H1 (cell line): ENCODE results near the gene KLRB1. TPM values are rescaled to one million over a fixed set of nuclear protein-coding genes. Genes with fewer than 3 reads are reported as not detected.

Experiments
- CTCF ChIA-PET: fragments of 300-600 bp; sonication (Branson Sonifier 250); formaldehyde crosslinking; loops from one replicate; lab custom pipeline; 2021; ENCODE audit not compliant: partially characterized antibody; lab: Charles Lee
- POLR2A ChIA-PET: fragments of 300-600 bp; sonication (Branson Sonifier 250); formaldehyde crosslinking; loops from one replicate; lab custom pipeline; 2021; ENCODE audit warnings: inconsistent platforms; ENCODE audit not compliant: partially characterized antibody; lab: Charles Lee
- DNase-seq, 2 experiments: peaks; one replicate each; pipeline versions ENCODE4 v3.0.0 to v3.0.0-alpha.2; 2010 to 2022; ENCODE audit warnings: low spot score in 2 of 2, low read depth in 1 of 2, mixed read lengths in 1 of 2
- FAIRE-seq: peaks from 2 replicates; lab custom pipeline; 2011; peaks lifted over from hg19 to GRCh38; lab: Jason Lieb, UNC
- H2AFZ ChIP-seq: 2 replicates; pipeline ENCODE4 v1.8.1; 2012; ENCODE audit warnings: low read length, inconsistent platforms
- H2AK5ac ChIP-seq: 2 replicates; pipeline ENCODE4 v1.6.1; 2013; ENCODE audit warnings: low read depth, low read length
- H2BK120ac ChIP-seq: replicated peaks from 2 replicates; pipeline ENCODE3; 2013; ENCODE audit warnings: low read depth, low read length, inconsistent platforms
- H2BK12ac ChIP-seq: 2 replicates; pipeline ENCODE4 v1.6.1; 2013; ENCODE audit warnings: low read depth, low read length
- H2BK15ac ChIP-seq: 2 replicates; pipeline ENCODE4 v1.6.1; 2013; ENCODE audit warnings: low read length
- H2BK20ac ChIP-seq: 2 replicates; pipeline ENCODE4 v1.6.1; 2013; ENCODE audit warnings: low read length
- H2BK5ac ChIP-seq: 2 replicates; pipeline ENCODE4 v1.6.1; 2013; ENCODE audit warnings: low read depth, low read length
- H3K14ac ChIP-seq: 2 replicates; pipeline ENCODE4 v1.6.1; 2013; ENCODE audit warnings: inconsistent platforms; ENCODE audit not compliant: insufficient read length
- H3K18ac ChIP-seq: 2 replicates; pipeline ENCODE4 v1.6.1; 2013; ENCODE audit warnings: low read length; ENCODE audit errors: extremely low read depth
- H3K23ac ChIP-seq: 2 replicates; pipeline ENCODE4 v1.6.1; 2013; ENCODE audit warnings: inconsistent platforms; ENCODE audit not compliant: insufficient read length
- H3K23me2 ChIP-seq: 2 replicates; pipeline ENCODE4 v1.6.1; 2013; ENCODE audit warnings: low read depth, low read length
- H3K27ac ChIP-seq: 2 replicates; pipeline ENCODE4 v1.6.1; 2011; ENCODE audit warnings: low read depth, low read length, inconsistent platforms
- H3K27me3 ChIP-seq, 4 experiments: replicated peaks in 1 of 4; 1 replicate in 1 of 4; 2 replicates in 3 of 4; pipeline versions ENCODE4 v1.6.1 to v1.8.1; 2011 to 2013; ENCODE audit warnings: low read length in 3 of 4, mild to moderate bottlenecking in 3 of 4, inconsistent platforms in 2 of 4, mixed read lengths in 2 of 4, moderate library complexity in 1 of 4; ENCODE audit not compliant: control insufficient read depth in 3 of 4, insufficient read depth in 3 of 4; ENCODE audit errors: extremely low read depth in 1 of 4
- H3K36me3 ChIP-seq, 4 experiments: 2 replicates each; pipeline versions ENCODE4 v1.6.1 to v1.8.1; 2011 to 2013; ENCODE audit warnings: mild to moderate bottlenecking in 4 of 4, low read length in 3 of 4, moderate library complexity in 2 of 4, control low read depth in 1 of 4, inconsistent platforms in 1 of 4; ENCODE audit not compliant: insufficient read depth in 4 of 4, control insufficient read depth in 2 of 4
- H3K4ac ChIP-seq: replicated peaks from 2 replicates; pipeline ENCODE3; 2013; ENCODE audit warnings: low read length, low read depth, mixed read lengths, inconsistent platforms; ENCODE audit not compliant: insufficient read length
- H3K4me1 ChIP-seq, 4 experiments: replicated peaks in 1 of 4; 1 replicate in 1 of 4; 2 replicates in 3 of 4; pipeline versions ENCODE4 v1.6.1 to v1.8.1; 2011 to 2013; ENCODE audit warnings: low read length in 3 of 4, inconsistent platforms in 2 of 4, mixed read lengths in 1 of 4; ENCODE audit not compliant: insufficient read depth in 4 of 4, control insufficient read depth in 3 of 4
- H3K4me2 ChIP-seq, 2 experiments: 2 replicates each; pipeline versions ENCODE4 v1.6.1 to v1.8.1; 2011 to 2013; ENCODE audit warnings: low read depth in 2 of 2, low read length in 2 of 2, control low read depth in 1 of 2, inconsistent platforms in 1 of 2, mild to moderate bottlenecking in 1 of 2; ENCODE audit not compliant: insufficient read depth in 1 of 2
- H3K4me3 ChIP-seq, 4 experiments: fragments of 200-600, 300-600 bp in 1 of 4; sonication (generic), shearing (Covaris generic), sonication (Bioruptor Twin) in 1 of 4; 2 replicates each; pipeline versions ENCODE4 v1.5.1 to v1.8.1; 2011 to 2016; ENCODE audit warnings: low read length in 4 of 4, low read depth in 3 of 4, control low read depth in 2 of 4, inconsistent platforms in 2 of 4, mild to moderate bottlenecking in 2 of 4, mixed read lengths in 1 of 4, moderate library complexity in 1 of 4; ENCODE audit not compliant: insufficient read depth in 2 of 4; ENCODE audit errors: extremely low read depth in 1 of 4
- H3K56ac ChIP-seq: replicated peaks from 2 replicates; pipeline ENCODE3; 2013; ENCODE audit warnings: low read depth, mild to moderate bottlenecking, mixed read lengths, low read length, inconsistent platforms; ENCODE audit not compliant: insufficient read length
- H3K79me1 ChIP-seq: 2 replicates; pipeline ENCODE4 v1.6.1; 2013; ENCODE audit warnings: low read depth, low read length, control low read depth
- H3K79me2 ChIP-seq, 2 experiments: 2 replicates each; pipeline versions ENCODE4 v1.6.1 to v1.8.1; 2012 to 2013; ENCODE audit warnings: low read length in 2 of 2, mild to moderate bottlenecking in 2 of 2, inconsistent platforms in 1 of 2; ENCODE audit not compliant: insufficient read depth in 2 of 2, control insufficient read depth in 1 of 2
- H3K9ac ChIP-seq, 4 experiments: replicated peaks in 1 of 4; 1 replicate in 1 of 4; 2 replicates in 3 of 4; pipeline versions ENCODE4 v1.6.1 to v1.8.1; 2011 to 2013; ENCODE audit warnings: low read depth in 3 of 4, low read length in 3 of 4, control low read depth in 2 of 4, mild to moderate bottlenecking in 2 of 4, moderate library complexity in 2 of 4, inconsistent platforms in 1 of 4; ENCODE audit errors: extremely low read depth in 1 of 4
- H3K9me3 ChIP-seq, 2 experiments: 2 replicates each; pipeline versions ENCODE4 v1.6.1 to v1.8.1; 2012 to 2013; ENCODE audit warnings: mild to moderate bottlenecking in 2 of 2, moderate library complexity in 2 of 2, control low read depth in 1 of 2, inconsistent platforms in 1 of 2, low read depth in 1 of 2, low read length in 1 of 2, mixed read lengths in 1 of 2; ENCODE audit not compliant: insufficient read depth in 2 of 2
- H4K20me1 ChIP-seq, 2 experiments: replicated peaks in 1 of 2; 2 replicates each; pipeline versions ENCODE3 to v1.8.1; 2011 to 2013; ENCODE audit warnings: inconsistent platforms in 2 of 2, low read length in 2 of 2, mild to moderate bottlenecking in 1 of 2; ENCODE audit not compliant: insufficient read depth in 2 of 2, control insufficient read depth in 1 of 2
- H4K5ac ChIP-seq: 2 replicates; pipeline ENCODE4 v1.6.1; 2013; ENCODE audit warnings: low read length, low read depth, mixed read lengths, inconsistent platforms; ENCODE audit not compliant: insufficient read length
- H4K8ac ChIP-seq: 2 replicates; pipeline ENCODE4 v1.8.0; 2013; ENCODE audit warnings: mild to moderate bottlenecking, moderate library complexity, low read length, inconsistent platforms; ENCODE audit not compliant: insufficient read depth; ENCODE audit errors: extremely low read depth
- H4K91ac ChIP-seq: replicated peaks from 2 replicates; pipeline ENCODE3; 2013; ENCODE audit warnings: low read length, mixed read lengths, inconsistent platforms; ENCODE audit not compliant: insufficient read length
- CBX5 ChIP-seq: fragments of 300-800, 300-1000 bp; sonication (generic); IDR thresholded peaks from 2 replicates; pipeline ENCODE4 v1.7.1; 2016; ENCODE audit warnings: antibody characterized with exemption, low read length, low read depth
- CHD2 ChIP-seq: IDR thresholded peaks from 2 replicates; pipeline ENCODE4 v1.6.1; 2012; ENCODE audit warnings: low read length, improper control_type of control experiment
- EZH2 ChIP-seq: fragments of 200-600 bp; sonication (generic); IDR thresholded peaks from 2 replicates; pipeline ENCODE4 v1.7.1; 2012; ENCODE audit warnings: low read depth, mild to moderate bottlenecking, moderate library complexity, low read length, inconsistent platforms; ENCODE audit not compliant: severe bottlenecking
- HDAC6 ChIP-seq: IDR thresholded peaks from one replicate; pipeline ENCODE4 v1.7.1; 2012; ENCODE audit warnings: low read depth, mild to moderate bottlenecking, inconsistent platforms, low read length, moderate library complexity
- JUND ChIP-seq: IDR thresholded peaks from 2 replicates; pipeline ENCODE4 v1.6.1; 2011; ENCODE audit warnings: mild to moderate bottlenecking, improper control_type of control experiment, low read length
- MAX ChIP-seq: IDR thresholded peaks from 2 replicates; pipeline ENCODE4 v1.6.1; 2012; ENCODE audit warnings: inconsistent platforms
- NANOG ChIP-seq: IDR thresholded peaks from 2 replicates; pipeline ENCODE4 v1.6.1; 2011; ENCODE audit warnings: low read length, low read depth, mild to moderate bottlenecking, inconsistent platforms; ENCODE audit not compliant: insufficient read depth, poor library complexity, severe bottlenecking
- RNF2 ChIP-seq: fragments of 200-900, 300-1000 bp; sonication (generic); IDR thresholded peaks from 2 replicates; pipeline ENCODE4 v1.7.1; 2016; ENCODE audit warnings: borderline replicate concordance, low read depth, mild to moderate bottlenecking, antibody characterized with exemption, low read length; ENCODE audit not compliant: poor library complexity, severe bottlenecking; ENCODE audit errors: missing control alignments
- SIRT6 ChIP-seq: IDR thresholded peaks from one replicate; pipeline ENCODE4 v1.7.1; 2012; ENCODE audit warnings: low read length, inconsistent platforms
- SP4 ChIP-seq: IDR thresholded peaks from 2 replicates; pipeline ENCODE4 v1.6.1; 2012; ENCODE audit warnings: low read length, inconsistent platforms
- TBP ChIP-seq: IDR thresholded peaks from 2 replicates; pipeline ENCODE4 v1.6.1; 2011; ENCODE audit warnings: low read depth, low read length, improper control_type of control experiment
- polyA plus RNA-seq, 7 experiments: library from polyadenylated mRNA; depleted of rRNA in 3 of 7; stranded (reverse) in 5 of 7; unstranded in 2 of 7; fragments of >200 nt in 5 of 7; fragments of 200-250 nt in 2 of 7; gene quantifications; 1 replicate in 5 of 7; 2 replicates in 1 of 7; 4 replicates in 1 of 7; pipeline versions ENCODE4 v1.2.1 to v1.2.3, GENCODE V29; 2011 to 2013; ENCODE audit warnings: missing spikeins in 2 of 7, mixed read lengths in 2 of 7
- total RNA-seq: library from RNA; stranded (reverse); fragmentation: NEBNext Ultra II Directional; extraction: Animal tissue kit (Norgen Biotek cat#: 25700); gene quantifications from 2 replicates; pipeline ENCODE4 v1.2.1, GENCODE V29; 2021
- TF ChIP-seq, protein P1 (sequence below): IDR thresholded peaks from 2 replicates; pipeline ENCODE4 v1.6.1; 2011; ENCODE audit warnings: low read depth, mild to moderate bottlenecking, low read length; ENCODE audit not compliant: insufficient read depth
- TF ChIP-seq, protein P2 (sequence below): IDR thresholded peaks from 2 replicates; pipeline ENCODE4 v1.6.1; 2012; ENCODE audit warnings: low read length, inconsistent platforms

KLRB1 gene
- total and polyA plus RNA-seq, 2 of the 8 experiments (the other 6 are each of a cell fraction or from before 2014, with no cell fraction given): not detected

- Histone ChIP-seq H2AFZ (no peak overlapping the region), H3K9ac (no peak overlapping the region), H3K27ac (no peak overlapping the region), H2BK20ac (no peak overlapping the region), H3K23me2 (no peaks in the 10 kb centered on the region), H2BK5ac (no peak overlapping the region), H3K79me2 (no peaks in the 10 kb centered on the region), H4K91ac (no peak overlapping the region), H3K79me1 (no peaks in the 10 kb centered on the region), H4K20me1 (no peaks in the 10 kb centered on the region), H2BK120ac (no peak overlapping the region), H3K23ac (no peak overlapping the region), H3K4ac (no peak overlapping the region), H2BK15ac (no peak overlapping the region), H3K9me3 (no peaks in the 10 kb centered on the region), H4K8ac (no peak overlapping the region), H3K18ac (no peak overlapping the region), H3K4me2 (no peak overlapping the region), H4K5ac (no peak overlapping the region), H3K4me3 (no peak overlapping the region), H3K56ac (no peak overlapping the region), H3K4me1 (no peaks in the 10 kb centered on the region), H3K27me3 (no peaks in the 10 kb centered on the region), H2BK12ac (no peak overlapping the region), H2AK5ac (no peak overlapping the region), H3K14ac (no peak overlapping the region), H3K36me3 (no peaks in the 10 kb centered on the region)
- FAIRE-seq (no peak), DNase-seq (no peak)
- ChIA-PET CTCF (interaction anchor here (0.6 to 3.0 kb wide), 3 partner anchors 8 to 116 kb away, joined by 3 to 13 read pairs (median 3); no protein-coding TSS in a partner anchor), POLR2A (no interaction called here)
- TF ChIP-seq TBP (no peak), RNF2 (no peak), EZH2 (no peak), CBX5 (no peak), HDAC6 (no peak), MAX (no peak), SIRT6 (no peak), JUND (no peak), CHD2 (no peak), SP4 (no peak), NANOG (no peak)
- TF ChIP-seq, protein P1, sequence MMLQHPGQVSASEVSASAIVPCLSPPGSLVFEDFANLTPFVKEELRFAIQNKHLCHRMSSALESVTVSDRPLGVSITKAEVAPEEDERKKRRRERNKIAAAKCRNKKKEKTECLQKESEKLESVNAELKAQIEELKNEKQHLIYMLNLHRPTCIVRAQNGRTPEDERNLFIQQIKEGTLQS: no peak
- TF ChIP-seq, protein P2, sequence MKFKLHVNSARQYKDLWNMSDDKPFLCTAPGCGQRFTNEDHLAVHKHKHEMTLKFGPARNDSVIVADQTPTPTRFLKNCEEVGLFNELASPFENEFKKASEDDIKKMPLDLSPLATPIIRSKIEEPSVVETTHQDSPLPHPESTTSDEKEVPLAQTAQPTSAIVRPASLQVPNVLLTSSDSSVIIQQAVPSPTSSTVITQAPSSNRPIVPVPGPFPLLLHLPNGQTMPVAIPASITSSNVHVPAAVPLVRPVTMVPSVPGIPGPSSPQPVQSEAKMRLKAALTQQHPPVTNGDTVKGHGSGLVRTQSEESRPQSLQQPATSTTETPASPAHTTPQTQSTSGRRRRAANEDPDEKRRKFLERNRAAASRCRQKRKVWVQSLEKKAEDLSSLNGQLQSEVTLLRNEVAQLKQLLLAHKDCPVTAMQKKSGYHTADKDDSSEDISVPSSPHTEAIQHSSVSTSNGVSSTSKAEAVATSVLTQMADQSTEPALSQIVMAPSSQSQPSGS: no peak
These were observed 18.6 kb upstream of the KLRB1 start for GRCh38 chr12:9626291-9626690.
